ENCODE results near the gene RAMP1. TPM values are rescaled to one million over a fixed set of nuclear protein-coding genes. Genes with fewer than 3 reads are reported as not detected.
"Not testable (repeated sequence)": the region's sequence is repeated elsewhere in the genome, so short reads cannot be mapped to it uniquely, and the experiment has no call there.

The RAMP1 gene
- total RNA-seq, 4 donors from 2014 or later, result 28.7 to 168 (median 71.8) TPM

DNA sequence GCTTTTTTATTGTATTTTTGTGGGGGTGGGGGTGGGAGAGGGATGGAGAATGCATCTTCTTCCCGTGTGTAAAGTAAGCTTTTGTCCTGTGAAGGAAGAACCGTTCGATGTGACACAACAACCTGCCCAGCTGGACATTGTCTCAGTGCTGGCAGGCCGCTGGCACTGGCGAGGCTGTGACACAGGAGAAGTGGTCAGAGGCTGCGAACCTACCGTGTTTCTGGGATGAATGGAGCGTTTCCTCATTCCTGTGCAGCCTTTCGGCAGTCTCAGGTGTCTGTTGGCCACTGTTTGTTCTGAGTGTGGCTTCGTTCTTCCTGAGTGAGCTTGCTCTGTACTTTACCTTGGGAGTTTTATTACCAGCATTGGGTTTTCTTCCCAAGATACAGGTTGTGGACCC lies 8.0 kb downstream of the RAMP1 start:
- H3K4me3 ChIP-seq, result no peak overlapping the region
- intact Hi-C loops (cut with DNase I; ENCODE audit: low total_unique reads), result no loop called here
- H3K36me3 ChIP-seq, result no peaks in the 10 kb centered on the region
- H3K27me3 ChIP-seq, result no peaks in the 10 kb centered on the region
- no peaks in the 10 kb centered on the region for H3K9me3 ChIP-seq
- in situ Hi-C loops (cut with MboI; ENCODE audit: low sequenced_read_pairs in 4 of 4), result loop anchor here in 1 of 4 donors (25.0 kb wide), 1 partner anchor 395 kb away; no protein-coding TSS in a partner anchor
- H3K4me1 ChIP-seq, result peaks cover 16 to 38% of the 10 kb centered on the region in 2 donors
- DNase-seq (no peak), ATAC-seq (peak in 1 of 2 donors; percentile 23)
- H3K27ac ChIP-seq, result peak overlapping the region in 1 of 4 donors; percentile 60
- TF ChIP-seq, protein P1, sequence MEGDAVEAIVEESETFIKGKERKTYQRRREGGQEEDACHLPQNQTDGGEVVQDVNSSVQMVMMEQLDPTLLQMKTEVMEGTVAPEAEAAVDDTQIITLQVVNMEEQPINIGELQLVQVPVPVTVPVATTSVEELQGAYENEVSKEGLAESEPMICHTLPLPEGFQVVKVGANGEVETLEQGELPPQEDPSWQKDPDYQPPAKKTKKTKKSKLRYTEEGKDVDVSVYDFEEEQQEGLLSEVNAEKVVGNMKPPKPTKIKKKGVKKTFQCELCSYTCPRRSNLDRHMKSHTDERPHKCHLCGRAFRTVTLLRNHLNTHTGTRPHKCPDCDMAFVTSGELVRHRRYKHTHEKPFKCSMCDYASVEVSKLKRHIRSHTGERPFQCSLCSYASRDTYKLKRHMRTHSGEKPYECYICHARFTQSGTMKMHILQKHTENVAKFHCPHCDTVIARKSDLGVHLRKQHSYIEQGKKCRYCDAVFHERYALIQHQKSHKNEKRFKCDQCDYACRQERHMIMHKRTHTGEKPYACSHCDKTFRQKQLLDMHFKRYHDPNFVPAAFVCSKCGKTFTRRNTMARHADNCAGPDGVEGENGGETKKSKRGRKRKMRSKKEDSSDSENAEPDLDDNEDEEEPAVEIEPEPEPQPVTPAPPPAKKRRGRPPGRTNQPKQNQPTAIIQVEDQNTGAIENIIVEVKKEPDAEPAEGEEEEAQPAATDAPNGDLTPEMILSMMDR (IDR thresholded peaks at IDR 0.05 in 4 of 5, conservative IDR thresholded peaks at IDR 0.05 in 1 of 5), result no peak
- TF ChIP-seq POLR2A (IDR thresholded peaks at IDR 0.05), result no peak

DNA sequence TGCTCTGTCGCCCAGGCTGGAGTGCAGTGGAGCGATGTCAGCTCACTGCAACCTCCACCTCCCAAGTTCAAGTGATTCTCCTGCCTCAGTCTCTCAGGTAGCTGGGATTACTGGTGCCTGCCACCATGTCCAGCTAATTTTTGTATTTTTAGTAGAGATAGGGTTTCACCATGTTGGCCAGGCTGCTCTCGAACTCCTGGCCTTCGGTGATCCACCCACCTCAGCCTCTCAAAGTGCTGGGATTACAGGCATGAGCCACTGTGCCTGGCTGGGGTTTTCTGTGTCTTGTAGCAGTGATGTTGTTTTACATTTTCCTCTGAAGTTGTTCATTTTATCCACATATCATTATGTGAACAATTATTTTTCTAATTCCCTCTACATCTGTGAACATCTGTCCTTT lies 8.7 kb downstream of the RAMP1 start:
- H3K27ac ChIP-seq, result peak overlapping the region in 1 of 4 donors; percentile 60
- DNase-seq; H3K4me3 ChIP-seq; H3K36me3 ChIP-seq; intact Hi-C loops (cut with DNase I; ENCODE audit: low total_unique reads); H3K9me3 ChIP-seq; ATAC-seq; H3K27me3 ChIP-seq: not testable (repeated sequence)
- in situ Hi-C loops (cut with MboI; ENCODE audit: low sequenced_read_pairs in 4 of 4), result loop anchor here in 1 of 4 donors (25.0 kb wide), 1 partner anchor 394 kb away; no protein-coding TSS in a partner anchor
- peaks cover 19 to 35% of the 10 kb centered on the region in 2 donors for H3K4me1 ChIP-seq

DNA sequence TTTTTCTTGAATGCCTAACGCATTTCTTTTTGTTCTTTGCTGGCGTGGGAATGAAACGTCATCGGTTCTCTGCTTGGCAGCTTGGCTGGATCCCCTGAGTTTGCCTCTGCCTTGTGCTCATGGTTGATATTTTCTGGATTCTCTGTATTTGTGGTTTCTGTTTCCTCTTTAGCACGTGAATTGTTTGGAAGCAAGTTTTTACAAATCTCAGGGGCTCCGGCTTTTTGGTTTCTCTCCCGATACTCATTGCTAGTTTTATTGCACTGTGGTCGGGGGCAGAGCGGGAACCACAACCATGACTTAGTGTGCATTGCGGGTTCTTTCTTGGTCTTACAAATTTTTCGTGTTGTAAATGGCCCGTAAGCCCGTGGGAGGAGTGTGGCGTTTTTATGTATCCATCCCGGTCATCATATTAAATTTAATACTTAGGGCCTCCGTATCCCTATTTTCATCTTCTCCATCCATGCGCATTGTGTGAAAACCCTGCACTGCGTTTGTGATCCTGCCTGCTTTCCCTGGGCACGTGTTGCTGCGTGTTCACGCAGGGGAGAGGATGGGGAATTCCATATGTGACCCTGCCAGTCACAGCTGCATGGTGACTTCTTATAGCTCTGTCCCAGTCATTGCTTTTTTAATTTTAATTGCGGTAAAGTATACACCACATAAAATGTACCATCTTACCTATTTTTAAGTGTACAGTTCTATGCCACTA lies 9.4 kb downstream of the RAMP1 start:
- no peak for DNase-seq
- no peak for TF ChIP-seq POLR2A (IDR thresholded peaks at IDR 0.05)
- TF ChIP-seq, protein P1 (IDR thresholded peaks at IDR 0.05 in 4 of 5, conservative IDR thresholded peaks at IDR 0.05 in 1 of 5), result no peak
- ATAC-seq, result no peak
- H3K36me3 ChIP-seq, result no peaks in the 10 kb centered on the region
- no peak overlapping the region for H3K27ac ChIP-seq
- no peak overlapping the region for H3K4me3 ChIP-seq
- no peaks in the 10 kb centered on the region for H3K27me3 ChIP-seq
- in situ Hi-C loops (cut with MboI; ENCODE audit: low sequenced_read_pairs in 4 of 4) (loop anchor here in 1 of 4 donors (25.0 kb wide), 1 partner anchor 394 kb away; no protein-coding TSS in a partner anchor), intact Hi-C loops (cut with DNase I; ENCODE audit: low total_unique reads) (no loop called here)
- peaks cover 26 to 34% of the 10 kb centered on the region in 2 donors for H3K4me1 ChIP-seq
- H3K9me3 ChIP-seq, result no peaks in the 10 kb centered on the region

DNA sequence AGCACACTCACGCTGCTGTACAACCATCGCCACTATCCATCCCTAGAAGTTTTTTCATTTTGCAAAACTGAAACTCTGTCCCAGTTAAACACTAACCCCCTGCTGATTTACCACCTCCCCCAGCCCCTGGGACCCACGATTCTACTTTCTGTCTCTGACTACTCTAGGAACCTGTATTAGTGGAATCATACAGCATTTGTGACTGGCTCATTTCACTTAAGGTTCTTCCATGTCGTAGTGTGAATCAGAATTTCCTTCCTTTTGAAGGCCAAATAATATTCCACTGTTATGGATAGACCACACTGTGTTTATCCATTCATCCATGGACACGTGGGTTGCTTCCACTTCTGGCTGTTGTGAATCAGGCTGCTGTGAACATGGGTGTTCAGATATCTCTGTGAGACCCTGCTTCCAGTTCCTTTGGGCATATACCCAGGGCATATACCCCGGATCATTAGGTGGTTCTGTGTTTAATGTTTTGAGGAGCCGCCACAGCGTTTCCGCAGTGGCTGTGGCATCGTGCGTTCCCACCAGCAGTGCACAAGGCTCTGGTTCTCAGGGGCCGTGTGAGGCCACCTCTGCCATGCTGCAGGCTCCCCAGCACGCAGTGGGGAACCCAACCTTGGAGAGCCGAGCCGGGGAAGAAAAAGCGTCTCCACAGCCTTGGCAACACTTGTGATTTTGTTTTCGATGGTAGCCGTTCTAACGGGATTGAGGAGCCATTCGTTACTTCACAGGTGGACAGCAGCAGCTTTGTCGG lies 10.1 kb downstream of the RAMP1 start:
- intact Hi-C loops (cut with DNase I; ENCODE audit: low total_unique reads), result no loop called here
- no peak for ATAC-seq

More for the DNA sequence above, 10.1 kb downstream of the RAMP1 start:
- in situ Hi-C loops (cut with MboI; ENCODE audit: low sequenced_read_pairs in 4 of 4), result loop anchor here in 1 of 4 donors (25.0 kb wide), 1 partner anchor 393 kb away; no protein-coding TSS in a partner anchor
- Histone ChIP-seq H3K36me3 (no peaks in the 10 kb centered on the region), H3K27ac (no peak overlapping the region), H3K9me3 (no peaks in the 10 kb centered on the region), H3K4me3 (no peak overlapping the region), H3K4me1 (peaks cover 34% of the 10 kb centered on the region in 2 donors), H3K27me3 (no peaks in the 10 kb centered on the region)
- DNase-seq, result no peak
- TF ChIP-seq, protein P1 (IDR thresholded peaks at IDR 0.05 in 4 of 5, conservative IDR thresholded peaks at IDR 0.05 in 1 of 5), result no peak
- TF ChIP-seq POLR2A (IDR thresholded peaks at IDR 0.05), result no peak
